ENCODE results near the gene PDE6G. TPM values are rescaled to one million over a fixed set of nuclear protein-coding genes. Genes with fewer than 3 reads are reported as not detected.
A peak's percentile ranks its signal among the peaks of the same experiment; 100 is the strongest.
"Not testable (repeated sequence)": the region's sequence is repeated elsewhere in the genome, so short reads cannot be mapped to it uniquely, and the experiment has no call there.

The PDE6G gene
- total RNA-seq, 3 donors from 2014 or later = 1.9 TPM; not detected in 2

GRCh38 chr17:81681672-81682071, 25.3 kb upstream of the PDE6G start:
- Histone ChIP-seq H3K4me1 (peaks cover 14 to 28% of the 10 kb centered on the region in 2 donors), H3K9me3 (no peaks in the 10 kb centered on the region), H3K4me3 (no peak overlapping the region), H3K27ac (no peak overlapping the region), H3K27me3 (no peaks in the 10 kb centered on the region), H3K36me3 (no peaks in the 10 kb centered on the region)
- intact Hi-C loops (cut with DNase I; ENCODE audit: low total_unique reads) = no loop called here
- TF ChIP-seq POLR2AphosphoS5 (IDR thresholded peaks at IDR 0.05) (no peak), CTCF (IDR thresholded peaks at IDR 0.05) (no peak), POLR2A (IDR thresholded peaks at IDR 0.05) (no peak)
- DNase-seq (ENCODE audit: low spot score in 2 of 2) = no peak

DNA sequence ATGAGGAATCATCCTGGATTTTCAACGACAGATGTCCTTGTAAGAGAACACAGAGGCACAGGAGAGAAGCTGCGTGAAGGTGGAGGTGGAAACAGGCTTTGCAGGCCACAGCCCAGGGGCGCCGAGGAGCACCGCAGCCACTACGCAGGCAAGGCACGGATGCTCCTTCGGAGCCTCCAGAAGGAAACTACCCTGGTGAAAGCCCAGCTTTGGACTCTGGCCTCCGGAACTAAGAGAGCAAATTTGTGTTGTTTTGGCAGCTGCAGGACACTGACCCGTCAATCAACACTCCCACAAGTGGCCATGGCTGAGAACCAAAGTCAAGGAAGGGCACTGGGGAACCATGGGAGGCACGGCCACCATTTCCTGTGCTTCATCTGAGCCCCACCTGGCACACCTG, 23.8 kb upstream of the PDE6G start:
- Histone ChIP-seq H3K4me3 (no peak overlapping the region), H3K36me3 (no peaks in the 10 kb centered on the region), H3K9me3 (no peaks in the 10 kb centered on the region), H3K27ac (no peak overlapping the region), H3K27me3 (no peaks in the 10 kb centered on the region), H3K4me1 (peaks cover 9 to 16% of the 10 kb centered on the region in 2 donors)
- TF ChIP-seq CTCF (IDR thresholded peaks at IDR 0.05) = no peak
- no peak for TF ChIP-seq POLR2A (IDR thresholded peaks at IDR 0.05)
- TF ChIP-seq POLR2AphosphoS5 (IDR thresholded peaks at IDR 0.05) = no peak
- intact Hi-C loops (cut with DNase I; ENCODE audit: low total_unique reads) = no loop called here
- DNase-seq (ENCODE audit: low spot score in 2 of 2) = no peak

- H3K4me3 ChIP-seq = peak overlapping the region in 1 of 3 donors; percentile 9
- H3K27me3 ChIP-seq = no peaks in the 10 kb centered on the region
- no peaks in the 10 kb centered on the region for H3K9me3 ChIP-seq
- peaks cover 0 to under 1% of the 10 kb centered on the region in 2 donors for H3K4me1 ChIP-seq
- no peak for TF ChIP-seq POLR2AphosphoS5 (IDR thresholded peaks at IDR 0.05)
- TF ChIP-seq CTCF (IDR thresholded peaks at IDR 0.05) = no peak
- no peak for TF ChIP-seq POLR2A (IDR thresholded peaks at IDR 0.05)
- no peaks in the 10 kb centered on the region for H3K36me3 ChIP-seq
- intact Hi-C loops (cut with DNase I; ENCODE audit: low total_unique reads) = no loop called here
- H3K27ac ChIP-seq = peak overlapping the region; percentile 66 to 71
- peak in 1 of 2 donors; percentile 61 for DNase-seq (ENCODE audit: low spot score in 2 of 2)
Observed at GRCh38 chr17:81676906-81677305, 20.6 kb upstream of the PDE6G start.

- DNase-seq (ENCODE audit: low spot score in 2 of 2); H3K27ac ChIP-seq; intact Hi-C loops (cut with DNase I; ENCODE audit: low total_unique reads); H3K27me3 ChIP-seq; H3K9me3 ChIP-seq; H3K4me1 ChIP-seq; H3K36me3 ChIP-seq: not testable (repeated sequence)
- H3K4me3 ChIP-seq = peak overlapping the region in 1 of 3 donors; percentile 27
- TF ChIP-seq CTCF (IDR thresholded peaks at IDR 0.05) = peak; percentile 41 to 70 (median 67)
Observed at GRCh38 chr17:81675515-81676221, 19.3 kb upstream of the PDE6G start.

GRCh38 chr17:81673561-81674258, 17.4 kb upstream of the PDE6G start:
- Histone ChIP-seq H3K9me3 (no peaks in the 10 kb centered on the region), H3K4me3 (no peak overlapping the region), H3K27me3 (no peaks in the 10 kb centered on the region), H3K27ac (no peak overlapping the region), H3K4me1 (no peaks in the 10 kb centered on the region), H3K36me3 (no peaks in the 10 kb centered on the region)
- no peak for DNase-seq (ENCODE audit: low spot score in 2 of 2)
- TF ChIP-seq CTCF (IDR thresholded peaks at IDR 0.05) (no peak), POLR2A (IDR thresholded peaks at IDR 0.05) (no peak), POLR2AphosphoS5 (IDR thresholded peaks at IDR 0.05) (no peak)
- intact Hi-C loops (cut with DNase I; ENCODE audit: low total_unique reads) = no loop called here

Measured in breast epithelium (tissue), 4 donors.